Motor neuron (in vitro differentiated cells): ENCODE measurements around the gene SLC44A4. TPM values are rescaled to one million over a fixed set of nuclear protein-coding genes. Genes with fewer than 3 reads are reported as not detected.
"Not testable (repeated sequence)": the region's sequence is repeated elsewhere in the genome, so short reads cannot be mapped to it uniquely, and the experiment has no call there.

ENCODE experiments used
- ATAC-seq, 8 experiments: fragments of 200-7000 bp; cut with Tn5 transposase; replicated peaks in 6 of 8; 2 replicates each; pipeline ENCODE4 v1.8.0; 2021; ENCODE audit warnings: mild to moderate bottlenecking in 8 of 8, moderate library complexity in 8 of 8
- H3K27ac ChIP-seq, 2 donors: fragments of 250-450 bp; sonication (Bioruptor Pico); 2 replicates each; pipeline ENCODE4 v1.9.0; 2021; ENCODE audit warnings: antibody characterized with exemption in 2 of 2, mild to moderate bottlenecking in 2 of 2, moderate library complexity in 1 of 2
- H3K4me1 ChIP-seq, 2 donors: fragments of 250-450 bp; sonication (Bioruptor Pico); replicated peaks in 1 of 2; 2 replicates each; pipeline ENCODE4 v1.6.1; 2021; ENCODE audit warnings: antibody characterized with exemption in 2 of 2, mild to moderate bottlenecking in 2 of 2, moderate library complexity in 1 of 2
- H3K4me3 ChIP-seq, 5 donors: fragments of 250-450 bp; sonication (Bioruptor Pico); 2 replicates each; pipeline ENCODE4 v1.9.0; 2021; ENCODE audit warnings: antibody characterized with exemption in 5 of 5, mild to moderate bottlenecking in 5 of 5, moderate library complexity in 4 of 5
- WGBS, 10 experiments: fragments of 450-650 bp; shearing (Covaris generic); methylation state at CpG; one replicate each; pipeline ENCODE4 v1.0.0; 2022; 5-methylcytosine and 5-hydroxymethylcytosine counted together
- in situ Hi-C, 9 experiments: fragments of 400-800 bp; cut with MboI; loops; one replicate each; pipeline ENCODE4 v1.15.0; 2021; ENCODE audit warnings: low sequenced_read_pairs in 9 of 9, low pct_unique_long_range_greater_than_20kb in 2 of 9; ENCODE audit not compliant: unreplicated experiment in 9 of 9
- total RNA-seq, 8 experiments: library from RNA; unstranded; fragments of 300-600 nt; gene quantifications; 2 replicates each; pipeline versions ENCODE4 v1.2.3 to v1.2.4, GENCODE V29; 2022

SLC44A4 gene
- total RNA-seq, 8 experiments from 2014 or later, result 0.07 to 1.0 (median 0.41) TPM; not detected in 1

GRCh38 chr6:31871046-31871659 lies 7.6 kb downstream of the SLC44A4 start:
- in situ Hi-C loops, result no loop called here

GRCh38 chr6:31870385-31870921 lies 8.3 kb downstream of the SLC44A4 start:
- no peak overlapping the region for H3K4me3 ChIP-seq
- no peaks in the 10 kb centered on the region for H3K4me1 ChIP-seq
- no peak overlapping the region for H3K27ac ChIP-seq
- ATAC-seq, result peak in 4 of 8 experiments; percentile 7 to 37 (median 24)
- in situ Hi-C loops, result no loop called here
- 46 to 93% (median 85%) methylated on average over 4 to 5 of the region's 16 CpGs; no CpG with 5 or more reads in 7 of the 10 experiments for WGBS, 10 experiments

More at GRCh38 chr6:31871046-31871659, 7.6 kb downstream of the SLC44A4 start:
- 50% methylated on average over 2 of the region's 9 CpGs; no CpG with 5 or more reads in 9 of the 10 experiments for WGBS, 10 experiments
- peak; percentile 22 to 46 (median 36) for ATAC-seq
- Histone ChIP-seq H3K4me1 (no peaks in the 10 kb centered on the region), H3K4me3 (no peak overlapping the region), H3K27ac (no peak overlapping the region)

GRCh38 chr6:31869343-31869742 lies 9.5 kb downstream of the SLC44A4 start:
- no peak for ATAC-seq
- 33 to 73% (median 67%) methylated on average over 1 to 3 of the region's 8 CpGs; no CpG with 5 or more reads in 7 of the 10 experiments for WGBS, 10 experiments
- Histone ChIP-seq H3K4me1 (peaks cover 0 to 3% of the 10 kb centered on the region in 2 donors), H3K27ac (no peak overlapping the region), H3K4me3 (no peak overlapping the region)
- in situ Hi-C loops, result no loop called here

GRCh38 chr6:31868658-31868971 lies 10.2 kb downstream of the SLC44A4 start:
- WGBS, 10 experiments, result 40 to 100% methylated on average over 1 of the region's 1 CpG; no CpG with 5 or more reads in 8 of the 10 experiments

GRCh38 chr6:31865205-31866118 lies 13.3 kb downstream of the SLC44A4 start:
- Histone ChIP-seq H3K27ac (no peak overlapping the region), H3K4me1 (peaks cover 4 to 11% of the 10 kb centered on the region in 2 donors), H3K4me3 (no peak overlapping the region)
- no peak for ATAC-seq
- in situ Hi-C loops, result no loop called here
- WGBS, 10 experiments, result 60 to 97% (median 78%) methylated on average over 2 to 11 of the region's 21 CpGs; no CpG with 5 or more reads in 1 of the 10 experiments

More at GRCh38 chr6:31868658-31868971, 10.2 kb downstream of the SLC44A4 start:
- ATAC-seq, in situ Hi-C loops, H3K4me1 ChIP-seq, H3K4me3 ChIP-seq, H3K27ac ChIP-seq: not testable (repeated sequence)

GRCh38 chr6:31864818-31865204 lies 14.0 kb downstream of the SLC44A4 start:
- WGBS, 10 experiments, result 80 to 100% (median 89%) methylated on average over 1 to 3 of the region's 8 CpGs; no CpG with 5 or more reads in 6 of the 10 experiments
- peaks cover 4 to 11% of the 10 kb centered on the region in 2 donors for H3K4me1 ChIP-seq
- no peak overlapping the region for H3K4me3 ChIP-seq
- ATAC-seq, result no peak
- H3K27ac ChIP-seq, result no peak overlapping the region
- in situ Hi-C loops, result no loop called here

DNA sequence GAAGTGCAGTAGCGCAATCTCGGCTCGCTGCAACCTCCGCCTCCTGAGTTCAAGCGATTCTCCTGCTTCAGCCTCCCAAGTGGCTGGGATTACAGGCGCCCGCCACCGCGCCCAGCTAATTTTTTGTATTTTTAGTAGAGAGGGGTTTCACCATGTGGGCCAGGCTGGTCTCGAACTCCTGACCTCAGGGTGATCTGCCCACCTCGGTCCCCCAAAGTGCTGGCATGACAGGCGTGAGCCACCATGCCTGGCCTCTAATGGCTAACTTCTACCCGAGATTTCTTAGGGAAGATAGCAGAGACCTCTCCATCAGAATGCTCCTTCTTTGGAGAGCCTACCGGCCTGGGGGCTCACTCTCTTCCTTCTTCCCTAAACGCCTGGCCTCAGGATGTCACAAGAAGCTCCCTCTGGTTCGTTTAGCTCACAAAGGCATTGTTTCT lies 14.7 kb downstream of the SLC44A4 start:
- peak overlapping the region; percentile 52 to 88 (median 72) for H3K4me3 ChIP-seq
- H3K4me1 ChIP-seq, result peaks cover 4 to 11% of the 10 kb centered on the region in 2 donors
- WGBS, 10 experiments, result 0 to 49% (median 28%) methylated on average over 1 to 5 of the region's 16 CpGs; no CpG with 5 or more reads in 4 of the 10 experiments
- ATAC-seq, in situ Hi-C loops: not testable (repeated sequence)
- peak overlapping the region; percentile 68 to 72 for H3K27ac ChIP-seq

DNA sequence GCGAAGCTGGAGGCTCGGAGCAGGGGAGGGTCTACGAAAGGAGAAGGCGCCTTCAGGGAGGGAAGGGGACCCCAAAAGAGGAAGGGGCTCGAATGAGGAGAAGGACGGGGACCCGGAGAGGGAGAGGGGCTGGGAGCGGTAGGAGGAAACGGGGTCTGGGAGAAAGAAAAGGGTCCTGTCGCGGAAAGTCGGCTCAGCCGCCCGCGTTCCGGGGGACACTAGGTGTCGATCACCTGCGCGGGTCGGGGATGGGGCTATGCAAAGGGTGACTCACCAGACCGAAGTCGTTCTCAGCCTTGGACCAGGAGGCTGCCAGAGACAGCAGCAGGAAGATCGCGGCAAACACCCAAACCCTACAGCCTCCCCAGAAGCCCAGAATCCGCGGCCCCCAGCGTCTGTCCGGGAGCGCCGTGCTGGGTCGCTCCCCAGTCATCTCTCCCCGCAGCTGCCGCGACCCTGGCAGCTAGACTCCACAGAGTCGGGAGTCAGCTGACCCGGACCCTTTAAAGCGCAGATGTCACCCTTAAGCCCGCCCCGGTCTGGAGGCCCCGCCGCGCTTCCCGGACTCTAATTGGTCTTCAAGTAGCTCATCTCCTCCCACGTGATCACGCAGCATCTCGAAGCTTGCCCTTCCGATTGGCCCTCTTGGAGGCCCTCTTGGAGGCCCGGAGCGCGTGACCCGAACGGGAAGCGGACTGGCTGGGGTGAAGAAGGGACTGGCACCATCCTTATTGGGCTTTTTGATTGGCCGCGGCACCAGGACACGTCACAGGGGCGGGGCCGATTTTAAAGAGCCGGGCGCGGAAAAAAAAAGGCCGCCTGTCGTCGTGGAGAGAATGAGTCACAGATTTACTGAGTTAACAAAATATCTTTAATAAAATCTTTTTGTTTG lies 16.2 kb downstream of the SLC44A4 start, which contains the start of gene NEU1:
NEU1 (minus strand) TSS at position 478 of the 892 bp plus-strand sequence; CDS start at position 433, 45 bp downstream.
- Histone ChIP-seq H3K4me1 (peaks cover 4 to 11% of the 10 kb centered on the region in 2 donors), H3K27ac (peak within 1 kb of the TSS; percentile 68 to 72), H3K4me3 (peak within 1 kb of the TSS; percentile 57 to 88 (median 82))
- peak; percentile 89 to 95 (median 93) for ATAC-seq
- WGBS, 10 experiments, result 0 to 5% (median 1%) methylated on average over 3 to 20 of the region's 64 CpGs; no CpG with 5 or more reads in 5 of the 10 experiments
- in situ Hi-C loops, result no loop called here

DNA sequence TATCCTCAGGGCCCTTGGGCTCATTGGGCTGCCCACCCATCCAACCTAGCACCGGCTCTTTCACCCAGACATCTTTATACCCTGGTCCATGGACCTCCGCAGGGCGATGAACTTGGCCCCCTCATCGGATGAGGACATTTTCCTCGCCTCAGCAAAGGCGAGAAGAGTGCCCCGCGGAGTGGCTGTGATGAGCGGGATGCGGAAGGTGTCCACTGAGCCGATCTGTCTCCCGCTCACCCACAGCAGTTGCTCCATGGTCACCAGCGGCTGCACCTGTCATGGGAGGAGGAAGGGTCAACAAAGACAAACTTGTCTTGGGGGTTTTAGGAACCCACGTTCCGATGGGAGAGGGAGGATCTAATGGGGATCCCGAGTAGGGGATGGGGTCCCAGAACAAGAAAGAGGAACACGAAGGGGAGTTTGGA lies 16.9 kb downstream of the SLC44A4 start:
- Histone ChIP-seq H3K27ac (peak overlapping the region in 1 of 2 donors; percentile 15), H3K4me1 (peaks cover 4 to 11% of the 10 kb centered on the region in 2 donors), H3K4me3 (peak overlapping the region; percentile 55 to 88 (median 74))
- in situ Hi-C loops, result no loop called here
- ATAC-seq, result no peak
- 0 to 43% (median 35%) methylated on average over 1 to 13 of the region's 17 CpGs; no CpG with 5 or more reads in 3 of the 10 experiments for WGBS, 10 experiments

DNA sequence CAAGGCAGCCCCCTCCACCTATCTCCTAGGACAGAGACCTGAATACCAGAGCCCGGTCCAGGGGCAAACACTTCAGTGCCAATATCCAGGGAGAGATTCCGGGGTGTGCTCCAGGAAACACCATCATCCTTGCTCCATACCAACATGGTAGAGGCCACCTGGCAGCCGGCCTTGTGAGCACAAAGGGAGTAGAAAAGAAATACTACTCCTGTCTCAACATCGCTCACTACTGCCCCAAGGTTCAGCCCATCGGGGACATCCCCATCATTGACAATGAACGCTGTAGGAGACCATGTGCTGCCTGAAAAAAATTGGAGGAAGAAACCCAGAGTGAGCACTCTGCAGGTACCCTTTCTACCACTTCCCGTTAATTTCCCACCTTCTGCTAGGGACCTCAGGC lies 17.6 kb downstream of the SLC44A4 start:
- 81 to 100% (median 94%) methylated on average over 1 to 4 of the region's 7 CpGs; no CpG with 5 or more reads in 2 of the 10 experiments for WGBS, 10 experiments
- peaks cover 4 to 11% of the 10 kb centered on the region in 2 donors for H3K4me1 ChIP-seq
- no peak overlapping the region for H3K27ac ChIP-seq
- peak overlapping the region in 1 of 5 donors; percentile 74 for H3K4me3 ChIP-seq
- ATAC-seq, result no peak
- in situ Hi-C loops, result no loop called here

DNA sequence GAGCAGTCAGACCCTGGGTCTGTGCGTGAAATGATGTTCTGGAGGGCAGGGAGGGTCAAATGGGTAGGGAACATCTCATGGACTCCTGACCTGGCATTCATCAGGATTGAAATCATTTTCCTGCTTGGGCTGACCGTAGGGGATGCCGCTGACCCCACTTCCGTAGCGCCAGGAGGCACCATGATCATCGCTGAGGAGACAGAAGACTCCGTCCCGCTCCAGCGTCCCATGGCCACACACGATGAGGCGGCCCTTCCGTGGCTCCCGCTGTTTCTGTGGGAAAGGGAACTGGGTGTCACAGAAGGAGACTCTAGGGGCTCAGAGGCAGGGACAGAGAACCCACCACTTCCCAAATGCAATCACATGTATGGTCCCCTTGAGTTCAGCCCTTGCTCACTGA lies 18.4 kb downstream of the SLC44A4 start:
- 89 to 100% (median 100%) methylated on average over 1 to 5 of the region's 13 CpGs; no CpG with 5 or more reads in 7 of the 10 experiments for WGBS, 10 experiments
- H3K4me3 ChIP-seq, result no peak overlapping the region
- peaks cover 4 to 11% of the 10 kb centered on the region in 2 donors for H3K4me1 ChIP-seq
- ATAC-seq, result no peak
- no peak overlapping the region for H3K27ac ChIP-seq
- in situ Hi-C loops, result no loop called here

- Histone ChIP-seq H3K4me1 (peaks cover 4 to 11% of the 10 kb centered on the region in 2 donors), H3K27ac (no peak overlapping the region), H3K4me3 (no peak overlapping the region)
- 91 to 100% (median 93%) methylated on average over 2 to 9 of the region's 11 CpGs; no CpG with 5 or more reads in 6 of the 10 experiments for WGBS, 10 experiments
- ATAC-seq, result no peak
- in situ Hi-C loops, result no loop called here
Measured at GRCh38 chr6:31859923-31860322, 18.9 kb downstream of the SLC44A4 start.
